ENCODE results near the gene ZFC3H1. TPM values are rescaled to one million over a fixed set of nuclear protein-coding genes. Genes with fewer than 3 reads are reported as not detected.

The ZFC3H1 gene
- total and polyA plus RNA-seq, 2 donors (not counting 3 experiments of a cell fraction or from before 2014, with no cell fraction given), result 23.6 to 60.4 TPM

- dilution Hi-C loops (cut with MboI; ENCODE audit: extremely low pct_ligation_motif_present, low sequenced_read_pairs), result no loop called here
Measured at GRCh38 chr12:71587012-71587411, 76.6 kb downstream of the ZFC3H1 start.

More at GRCh38 chr12:71587012-71587411, 76.6 kb downstream of the ZFC3H1 start:
- H3K36me3 ChIP-seq (ENCODE audit: control insufficient read depth in 2 of 2, extremely low read depth in 1 of 2, insufficient read depth in 2 of 2, low read length in 2 of 2), result no peaks in the 10 kb centered on the region
- H3K9me3 ChIP-seq (replicated peaks; ENCODE audit: control insufficient read depth, insufficient read depth, low read length), result no peaks in the 10 kb centered on the region
- FAIRE-seq (no peak), DNase-seq (ENCODE audit: low read depth, low spot score) (no peak)
- CTCF ChIA-PET, result interaction anchor here (1.0 to 1.5 kb wide), 2 partner anchors 20 to 160 kb away, joined by 3 read pairs; no protein-coding TSS in a partner anchor
- no peak overlapping the region for H3K4me2 ChIP-seq (ENCODE audit: insufficient read depth, low read length)
- H2AFZ ChIP-seq (ENCODE audit: low read depth, low read length), result no peak overlapping the region
- no peaks in the 10 kb centered on the region for H3K9me1 ChIP-seq (replicated peaks; ENCODE audit: control insufficient read depth, extremely low read depth, insufficient read depth, low read length)
- no peaks in the 10 kb centered on the region for H4K20me1 ChIP-seq (replicated peaks; ENCODE audit: control insufficient read depth, extremely low read depth, insufficient read depth, low read length)
- no peak overlapping the region for H3K4me3 ChIP-seq (replicated peaks in 1 of 3; ENCODE audit: insufficient read depth in 1 of 3, low read depth in 1 of 3, low read length in 3 of 3)
- no peaks in the 10 kb centered on the region for H3K79me2 ChIP-seq (ENCODE audit: control insufficient read depth, insufficient read depth, low read length)
- POLR2A ChIA-PET, result no interaction called here
- H3K27me3 ChIP-seq (ENCODE audit: control insufficient read depth in 2 of 2, insufficient read depth in 2 of 2, low read length in 2 of 2), result peaks cover 5 to 6% of the 10 kb centered on the region in 2 experiments
- TF ChIP-seq JUN (IDR thresholded peaks at IDR 0.05; ENCODE audit: borderline replicate concordance, insufficient read depth, insufficient read length, low read depth), result no peak
- no peak for TF ChIP-seq MYC (IDR thresholded peaks at IDR 0.05; ENCODE audit: low read depth, low read length)
- no peak for TF ChIP-seq GATA2 (IDR thresholded peaks at IDR 0.05; ENCODE audit: insufficient read depth, insufficient read length, low read depth, low read length)
- TF ChIP-seq FOS (IDR thresholded peaks at IDR 0.05; ENCODE audit: borderline replicate concordance, insufficient read depth, low read length), result no peak
- no peak for TF ChIP-seq POLR2A (IDR thresholded peaks at IDR 0.05; ENCODE audit: low read depth, low read length)
- no peak for TF ChIP-seq MAX (IDR thresholded peaks at IDR 0.05; ENCODE audit: insufficient read depth, insufficient read length)
- no peak for TF ChIP-seq CTCF (IDR thresholded peaks at IDR 0.05; ENCODE audit: extremely low read depth in 1 of 2, insufficient read depth in 1 of 2, low read depth in 1 of 2, low read length in 2 of 2)
- no peak for TF ChIP-seq POLR2AphosphoS5 (IDR thresholded peaks at IDR 0.05; ENCODE audit: insufficient read depth, low read depth, low read length)
- TF ChIP-seq EZH2 (IDR thresholded peaks at IDR 0.05; ENCODE audit: borderline replicate concordance, low read depth, low read length, severe bottlenecking), result no peak
- H3K9ac ChIP-seq (replicated peaks; ENCODE audit: extremely low read depth, insufficient read depth, low read length), result no peak overlapping the region
- intact Hi-C loops (cut with micrococcal nuclease), result no loop called here
- no TSS peak for BruUV-seq (replicated peaks)
- no peak overlapping the region for H3K27ac ChIP-seq (ENCODE audit: insufficient read depth, low read depth, low read length)
- no peaks in the 10 kb centered on the region for H3K4me1 ChIP-seq (ENCODE audit: control insufficient read depth, extremely low read depth, insufficient read depth, low read length)
